NCI-H2227 (cell line): Measurements from ENCODE around the gene VSTM2L.

ENCODE experiments used
- DNase-seq: peaks from one replicate; lab custom pipeline; 2025; ENCODE audit not compliant: unreplicated experiment; lab: John Stamatoyannopoulos, UW

The VSTM2L gene

GRCh38 chr20:37917461-37917860 is 14.5 kb downstream of the VSTM2L start:
- DNase-seq: no peak

GRCh38 chr20:37918035-37918434 is 15.1 kb downstream of the VSTM2L start:
- DNase-seq: no peak

- peak; percentile 61 for DNase-seq
Measured at GRCh38 chr20:37919389-37920040, 16.6 kb downstream of the VSTM2L start.

- peak; percentile 21 for DNase-seq
Measured at GRCh38 chr20:37920270-37920669, 17.3 kb downstream of the VSTM2L start.

GRCh38 chr20:37920679-37921322 is 17.9 kb downstream of the VSTM2L start:
- no peak for DNase-seq

GRCh38 chr20:37921341-37921929 is 18.5 kb downstream of the VSTM2L start:
- DNase-seq: no peak

GRCh38 chr20:37922016-37922415 is 19.1 kb downstream of the VSTM2L start:
- no peak for DNase-seq

- no peak for DNase-seq
Measured at GRCh38 chr20:37925265-37926165, 22.6 kb downstream of the VSTM2L start.

GRCh38 chr20:37926612-37927011 is 23.7 kb downstream of the VSTM2L start:
- no peak for DNase-seq

GRCh38 chr20:37927410-37928095 is 24.6 kb downstream of the VSTM2L start:
- no peak for DNase-seq

- no peak for DNase-seq
Measured at GRCh38 chr20:37928996-37929682, 26.2 kb downstream of the VSTM2L start.

GRCh38 chr20:37929683-37930014 is 26.7 kb downstream of the VSTM2L start:
- no peak for DNase-seq

- no peak for DNase-seq
Measured at GRCh38 chr20:37931153-37931922, 28.4 kb downstream of the VSTM2L start.

- DNase-seq: no peak
Measured at GRCh38 chr20:37932074-37932473, 29.1 kb downstream of the VSTM2L start.

- DNase-seq: no peak
Measured at GRCh38 chr20:37932919-37933318, 30.0 kb downstream of the VSTM2L start.

GRCh38 chr20:37933786-37934633 is 31.1 kb downstream of the VSTM2L start:
- DNase-seq: no peak

- DNase-seq: no peak
Measured at GRCh38 chr20:37934634-37935375, 31.9 kb downstream of the VSTM2L start.

- DNase-seq: no peak
Measured at GRCh38 chr20:37935435-37935834, 32.5 kb downstream of the VSTM2L start.
